Measurements from ENCODE around the gene DDX43.
"Not testable (repeated sequence)": the region's sequence is repeated elsewhere in the genome, so short reads cannot be mapped to it uniquely, and the experiment has no call there.

DDX43 gene

GRCh38 chr6:73368675-73369074 lies 26.0 kb upstream of the DDX43 start:
- no peak overlapping the region for H3K9ac ChIP-seq (ENCODE audit: low read length)
- no peaks in the 10 kb centered on the region for H3K4me1 ChIP-seq (ENCODE audit: control insufficient read depth, insufficient read depth, low read length)
- no peak for DNase-seq (ENCODE audit: low read depth)
- H3K27me3 ChIP-seq (replicated peaks; ENCODE audit: control insufficient read depth, insufficient read depth, low read length): no peaks in the 10 kb centered on the region
- H3K4me3 ChIP-seq (ENCODE audit: low read length): no peak overlapping the region
- H3K9me3 ChIP-seq (ENCODE audit: control insufficient read depth, low read length): peaks cover 7% of the 10 kb centered on the region
- H3K36me3 ChIP-seq (ENCODE audit: control insufficient read depth, insufficient read depth, low read length, severe bottlenecking): no peaks in the 10 kb centered on the region

GRCh38 chr6:73369157-73369556 lies 25.5 kb upstream of the DDX43 start:
- H3K9me3 ChIP-seq (ENCODE audit: control insufficient read depth, low read length): peaks cover 7% of the 10 kb centered on the region
- no peaks in the 10 kb centered on the region for H3K4me1 ChIP-seq (ENCODE audit: control insufficient read depth, insufficient read depth, low read length)
- H3K9ac ChIP-seq (ENCODE audit: low read length): no peak overlapping the region
- no peaks in the 10 kb centered on the region for H3K27me3 ChIP-seq (replicated peaks; ENCODE audit: control insufficient read depth, insufficient read depth, low read length)
- H3K4me3 ChIP-seq (ENCODE audit: low read length): no peak overlapping the region
- no peak for DNase-seq (ENCODE audit: low read depth)
- no peaks in the 10 kb centered on the region for H3K36me3 ChIP-seq (ENCODE audit: control insufficient read depth, insufficient read depth, low read length, severe bottlenecking)

GRCh38 chr6:73369563-73369962 lies 25.1 kb upstream of the DDX43 start, which contains the start of gene OOEP:
Gene OOEP, minus strand, starts transcription at chr6:73369897. Its CDS starts 105 bp downstream, at chr6:73369792.
- H3K9me3 ChIP-seq (ENCODE audit: control insufficient read depth, low read length): peaks cover 7% of the 10 kb centered on the region
- H3K27me3 ChIP-seq (replicated peaks; ENCODE audit: control insufficient read depth, insufficient read depth, low read length): no peaks in the 10 kb centered on the region
- no peak within 1 kb of the TSS for H3K4me3 ChIP-seq (ENCODE audit: low read length)
- no peaks in the 10 kb centered on the region for H3K4me1 ChIP-seq (ENCODE audit: control insufficient read depth, insufficient read depth, low read length)
- no peak for DNase-seq (ENCODE audit: low read depth)
- H3K9ac ChIP-seq (ENCODE audit: low read length): no peak within 1 kb of the TSS
- no peaks in the 10 kb centered on the region for H3K36me3 ChIP-seq (ENCODE audit: control insufficient read depth, insufficient read depth, low read length, severe bottlenecking)

- no peaks in the 10 kb centered on the region for H3K4me1 ChIP-seq (ENCODE audit: control insufficient read depth, insufficient read depth, low read length)
- no peaks in the 10 kb centered on the region for H3K36me3 ChIP-seq (ENCODE audit: control insufficient read depth, insufficient read depth, low read length, severe bottlenecking)
- H3K9ac ChIP-seq (ENCODE audit: low read length): no peak overlapping the region
- H3K27me3 ChIP-seq (replicated peaks; ENCODE audit: control insufficient read depth, insufficient read depth, low read length): no peaks in the 10 kb centered on the region
- no peak overlapping the region for H3K4me3 ChIP-seq (ENCODE audit: low read length)
- peaks cover 7% of the 10 kb centered on the region for H3K9me3 ChIP-seq (ENCODE audit: control insufficient read depth, low read length)
- DNase-seq (ENCODE audit: low read depth): no peak
Measured at GRCh38 chr6:73371984-73372383, 22.6 kb upstream of the DDX43 start.

GRCh38 chr6:73372516-73372915 lies 22.1 kb upstream of the DDX43 start:
- H3K9me3 ChIP-seq (ENCODE audit: control insufficient read depth, low read length): peaks cover 7% of the 10 kb centered on the region
- H3K36me3 ChIP-seq (ENCODE audit: control insufficient read depth, insufficient read depth, low read length, severe bottlenecking): no peaks in the 10 kb centered on the region
- no peak overlapping the region for H3K9ac ChIP-seq (ENCODE audit: low read length)
- no peak for DNase-seq (ENCODE audit: low read depth)
- H3K4me3 ChIP-seq (ENCODE audit: low read length): no peak overlapping the region
- no peaks in the 10 kb centered on the region for H3K4me1 ChIP-seq (ENCODE audit: control insufficient read depth, insufficient read depth, low read length)
- no peaks in the 10 kb centered on the region for H3K27me3 ChIP-seq (replicated peaks; ENCODE audit: control insufficient read depth, insufficient read depth, low read length)

- H3K36me3 ChIP-seq (ENCODE audit: control insufficient read depth, insufficient read depth, low read length, severe bottlenecking): no peaks in the 10 kb centered on the region
- H3K27me3 ChIP-seq (replicated peaks; ENCODE audit: control insufficient read depth, insufficient read depth, low read length): no peaks in the 10 kb centered on the region
- no peak for DNase-seq (ENCODE audit: low read depth)
- no peaks in the 10 kb centered on the region for H3K4me1 ChIP-seq (ENCODE audit: control insufficient read depth, insufficient read depth, low read length)
- H3K9ac ChIP-seq (ENCODE audit: low read length): no peak overlapping the region
- no peak overlapping the region for H3K4me3 ChIP-seq (ENCODE audit: low read length)
- peaks cover 7% of the 10 kb centered on the region for H3K9me3 ChIP-seq (ENCODE audit: control insufficient read depth, low read length)
Measured at GRCh38 chr6:73375216-73375615, 19.4 kb upstream of the DDX43 start.

- no peaks in the 10 kb centered on the region for H3K27me3 ChIP-seq (replicated peaks; ENCODE audit: control insufficient read depth, insufficient read depth, low read length)
- no peak for DNase-seq (ENCODE audit: low read depth)
- no peaks in the 10 kb centered on the region for H3K4me1 ChIP-seq (ENCODE audit: control insufficient read depth, insufficient read depth, low read length)
- no peak overlapping the region for H3K4me3 ChIP-seq (ENCODE audit: low read length)
- H3K9me3 ChIP-seq (ENCODE audit: control insufficient read depth, low read length): peaks cover under 1% of the 10 kb centered on the region
- no peaks in the 10 kb centered on the region for H3K36me3 ChIP-seq (ENCODE audit: control insufficient read depth, insufficient read depth, low read length, severe bottlenecking)
- no peak overlapping the region for H3K9ac ChIP-seq (ENCODE audit: low read length)
Measured at GRCh38 chr6:73377225-73377624, 17.4 kb upstream of the DDX43 start.

GRCh38 chr6:73381531-73381930 lies 13.1 kb upstream of the DDX43 start:
- H3K9ac ChIP-seq (ENCODE audit: low read length); H3K27me3 ChIP-seq (replicated peaks; ENCODE audit: control insufficient read depth, insufficient read depth, low read length); H3K36me3 ChIP-seq (ENCODE audit: control insufficient read depth, insufficient read depth, low read length, severe bottlenecking); DNase-seq (ENCODE audit: low read depth); H3K9me3 ChIP-seq (ENCODE audit: control insufficient read depth, low read length); H3K4me1 ChIP-seq (ENCODE audit: control insufficient read depth, insufficient read depth, low read length); H3K4me3 ChIP-seq (ENCODE audit: low read length): not testable (repeated sequence)

- Histone ChIP-seq H3K36me3 (ENCODE audit: control insufficient read depth, insufficient read depth, low read length, severe bottlenecking) (no peaks in the 10 kb centered on the region), H3K4me1 (ENCODE audit: control insufficient read depth, insufficient read depth, low read length) (no peaks in the 10 kb centered on the region), H3K4me3 (ENCODE audit: low read length) (no peak overlapping the region), H3K27me3 (replicated peaks; ENCODE audit: control insufficient read depth, insufficient read depth, low read length) (no peaks in the 10 kb centered on the region), H3K9me3 (ENCODE audit: control insufficient read depth, low read length) (no peaks in the 10 kb centered on the region), H3K9ac (ENCODE audit: low read length) (no peak overlapping the region)
- peak; percentile 4 for DNase-seq (ENCODE audit: low read depth)
Measured at GRCh38 chr6:73382462-73383113, 12.0 kb upstream of the DDX43 start.

- H3K36me3 ChIP-seq (ENCODE audit: control insufficient read depth, insufficient read depth, low read length, severe bottlenecking): no peaks in the 10 kb centered on the region
- no peak for DNase-seq (ENCODE audit: low read depth)
- no peaks in the 10 kb centered on the region for H3K9me3 ChIP-seq (ENCODE audit: control insufficient read depth, low read length)
Measured at GRCh38 chr6:73388433-73388799, 6.2 kb upstream of the DDX43 start.

GRCh38 chr6:73388800-73389512 lies 5.7 kb upstream of the DDX43 start:
- peak overlapping the region; percentile 80 for H3K9ac ChIP-seq (ENCODE audit: low read length)
- H3K9me3 ChIP-seq (ENCODE audit: control insufficient read depth, low read length): no peaks in the 10 kb centered on the region
- H3K36me3 ChIP-seq (ENCODE audit: control insufficient read depth, insufficient read depth, low read length, severe bottlenecking): no peaks in the 10 kb centered on the region
- H3K4me3 ChIP-seq (ENCODE audit: low read length): peak overlapping the region; percentile 87
- H3K4me1 ChIP-seq (ENCODE audit: control insufficient read depth, insufficient read depth, low read length): peaks cover 3% of the 10 kb centered on the region
- no peaks in the 10 kb centered on the region for H3K27me3 ChIP-seq (replicated peaks; ENCODE audit: control insufficient read depth, insufficient read depth, low read length)
- DNase-seq (ENCODE audit: low read depth): peak; percentile 84

More at GRCh38 chr6:73388433-73388799, 6.2 kb upstream of the DDX43 start:
- H3K4me1 ChIP-seq (ENCODE audit: control insufficient read depth, insufficient read depth, low read length): peaks cover 3% of the 10 kb centered on the region
- H3K4me3 ChIP-seq (ENCODE audit: low read length): peak overlapping the region; percentile 87
- H3K9ac ChIP-seq (ENCODE audit: low read length): peak overlapping the region; percentile 80
- H3K27me3 ChIP-seq (replicated peaks; ENCODE audit: control insufficient read depth, insufficient read depth, low read length): no peaks in the 10 kb centered on the region

Measured in adipocyte (in vitro differentiated cells).